ENCODE measurements around the gene A4GALT.

- TF ChIP-seq CTCF (conservative IDR thresholded peaks at IDR 0.05; ENCODE audit: low read depth in 2 of 2) (no peak), POLR2AphosphoS5 (IDR thresholded peaks at IDR 0.05; ENCODE audit: low read depth) (no peak), EZH2phosphoT487 (IDR thresholded peaks at IDR 0.05; ENCODE audit: unreplicated experiment) (no peak), EZH2 (IDR thresholded peaks at IDR 0.05; ENCODE audit: low read depth, unreplicated experiment) (no peak), REST (IDR thresholded peaks at IDR 0.05; ENCODE audit: unreplicated experiment) (no peak), JUNB (IDR thresholded peaks at IDR 0.05; ENCODE audit: unreplicated experiment) (no peak), STAT1 (IDR thresholded peaks at IDR 0.05; ENCODE audit: unreplicated experiment) (no peak), CREB1 (CRISPR knock-in tag; IDR thresholded peaks at IDR 0.05; ENCODE audit: low read depth) (no peak), ETS1 (IDR thresholded peaks at IDR 0.05) (no peak), ZNF331 (CRISPR knock-in tag; IDR thresholded peaks at IDR 0.05; ENCODE audit: low read depth) (no peak), ZNF462 (CRISPR knock-in tag; IDR thresholded peaks at IDR 0.05) (no peak)
Observed at GRCh38 chr22:42747701-42748513, 27.2 kb upstream of the A4GALT start.
